Endothelial cell of coronary artery (primary cell): ENCODE data around the gene SLC35E1. TPM values are rescaled to one million over a fixed set of nuclear protein-coding genes. Genes with fewer than 3 reads are reported as not detected.

ENCODE experiments used
- total RNA-seq: library from RNA; depleted of rRNA; stranded (reverse); fragments of >200 nt; gene quantifications from 2 replicates; pipeline ENCODE4 v1.2.3, GENCODE V29; 2014

SLC35E1 gene
- 14.8 and 21.2 TPM in 2 replicates for total RNA-seq

GRCh38 chr19:16572332-16573211 is at the start of gene SLC35E1:
SLC35E1 (minus strand) TSS chr19:16572415; CDS start chr19:16572364, 51 bp downstream.

GRCh38 chr19:16542045-16542909 is 29.9 kb downstream of the SLC35E1 start, which contains the start of gene CHERP:
CHERP (minus strand) TSS chr19:16542437; CDS start chr19:16542378, 59 bp downstream.

Other genes with a start within 250 kb of the SLC35E1 start
- 7.2 and 15.4 TPM in 2 replicates for gene KLF2, start 247.6 kb downstream of the SLC35E1 start, total RNA-seq
- 6.2 and 13.1 TPM in 2 replicates for gene EPS15L1, start 100.4 kb downstream of the SLC35E1 start, total RNA-seq
- not detected in 2 replicates for gene CALR3, start 76.2 kb downstream of the SLC35E1 start, total RNA-seq
- gene C19orf44, start 76.0 kb downstream of the SLC35E1 start, total RNA-seq = 1.4 and 2.3 TPM in 2 replicates
- 6.7 and 7.4 TPM in 2 replicates for gene CHERP, start 30.0 kb downstream of the SLC35E1 start, total RNA-seq
- 4.6 and 5.8 TPM in 2 replicates for gene MED26, start 55.8 kb upstream of the SLC35E1 start, total RNA-seq
- gene SMIM7, start 87.7 kb upstream of the SLC35E1 start, total RNA-seq = 43.3 and 43.7 TPM in 2 replicates
- gene TMEM38A, start 88.7 kb upstream of the SLC35E1 start, total RNA-seq = 3.3 and 3.8 TPM in 2 replicates
- gene NWD1, start 147.4 kb upstream of the SLC35E1 start, total RNA-seq = not detected in 2 replicates